HCT116 (cell line): ENCODE measurements around the gene MTERF4. TPM values are rescaled to one million over a fixed set of nuclear protein-coding genes. Genes with fewer than 3 reads are reported as not detected.

Experiments
- ATAC-seq: fragments of 200-7000 bp; cut with Tn5 transposase; 2 replicates; pipeline ENCODE4 v1.9.1; 2020; ENCODE audit warnings: mild to moderate bottlenecking, moderate library complexity
- BruUV-seq: library from RNA; stranded (reverse); fragments of 400-500 nt; replicated peaks from 2 replicates; lab custom pipeline; 2021; lab: Mats Ljungman, UMichigan
- CTCF ChIA-PET: fragments of 300-600 bp; sonication (Branson Sonifier 250); formaldehyde crosslinking; loops from one replicate; lab custom pipeline; 2021; ENCODE audit warnings: antibody characterized with exemption; lab: Charles Lee
- POLR2A ChIA-PET: fragments of 300-600, 350-600 bp; sonication (Branson Sonifier 250); formaldehyde crosslinking; loops from one replicate; lab custom pipeline; 2021; ENCODE audit warnings: antibody characterized with exemption; lab: Charles Lee
- RAD21 ChIA-PET, 2 experiments: fragments of 300-600 bp; sonication (Branson Sonifier 250); formaldehyde crosslinking; loops; one replicate each; lab custom pipeline; 2023; ENCODE audit warnings: low total read pairs in 2 of 2; ENCODE audit not compliant: uncharacterized antibody in 2 of 2, unreplicated experiment in 2 of 2, low non-redundant PET in 1 of 2; lab: Charles Lee
- DNase-seq: peaks from one replicate; pipeline ENCODE4 v3.0.0-alpha.2; 2010; ENCODE audit warnings: low read depth, low spot score
- H2AFZ ChIP-seq: fragments of 200-600 bp; shearing (Covaris generic), sonication (generic); 2 replicates; pipeline ENCODE4 v1.6.1; 2017; ENCODE audit warnings: low read depth, mixed run types, mixed read lengths, antibody characterized with exemption, low read length; ENCODE audit not compliant: poor library complexity, severe bottlenecking
- H3K27ac ChIP-seq: 2 replicates; pipeline ENCODE4 v1.5.1; 2012; ENCODE audit warnings: low read depth, low read length
- H3K27me3 ChIP-seq: fragments of 200-600 bp; sonication (generic); 2 replicates; pipeline ENCODE4 v1.6.1; 2016; ENCODE audit warnings: mixed run types, low read length, mixed read lengths; ENCODE audit not compliant: insufficient read depth
- H3K36me3 ChIP-seq, 2 experiments: fragments of 200-500 bp in 1 of 2; fragments of 200-600 bp in 1 of 2; sonication (Bioruptor generic) in 1 of 2; sonication (generic) in 1 of 2; 2 replicates each; pipeline versions ENCODE4 v1.5.1 to v1.6.1; 2014 to 2016; ENCODE audit warnings: low read length in 2 of 2, inconsistent platforms in 1 of 2, mixed read lengths in 1 of 2, mixed run types in 1 of 2; ENCODE audit not compliant: insufficient read depth in 2 of 2, control insufficient read depth in 1 of 2
- H3K4me1 ChIP-seq, 2 experiments: fragments of 200-600 bp in 1 of 2; sonication (generic) in 1 of 2; 2 replicates each; pipeline versions ENCODE4 v1.5.1 to v1.6.1; 2012 to 2017; ENCODE audit warnings: low read length in 2 of 2, inconsistent platforms in 1 of 2, mild to moderate bottlenecking in 1 of 2, mixed read lengths in 1 of 2, mixed run types in 1 of 2, moderate library complexity in 1 of 2; ENCODE audit not compliant: insufficient read depth in 2 of 2, control insufficient read depth in 1 of 2
- H3K4me2 ChIP-seq: fragments of 200-600 bp; sonication (generic); 2 replicates; pipeline ENCODE4 v1.6.1; 2017; ENCODE audit warnings: mixed run types, low read length, mixed read lengths
- H3K4me3 ChIP-seq, 2 experiments: fragments of 200-600 bp in 1 of 2; sonication (generic) in 1 of 2; replicated peaks in 1 of 2; 2 replicates each; pipeline ENCODE4 v1.5.1; 2011 to 2016; ENCODE audit warnings: low read length in 2 of 2, control low read depth in 1 of 2, low read depth in 1 of 2, mild to moderate bottlenecking in 1 of 2, mixed read lengths in 1 of 2, mixed run types in 1 of 2
- H3K79me2 ChIP-seq: fragments of 200-600 bp; sonication (generic); 2 replicates; pipeline ENCODE4 v1.6.1; 2017; ENCODE audit warnings: mild to moderate bottlenecking, mixed run types, low read length, moderate library complexity, mixed read lengths; ENCODE audit not compliant: insufficient read depth
- H3K9ac ChIP-seq: fragments of 200-600 bp; sonication (generic); 2 replicates; pipeline ENCODE4 v1.6.1; 2016; ENCODE audit warnings: low read length, mixed read lengths
- H3K9me2 ChIP-seq: fragments of 200-600 bp; sonication (generic), shearing (Covaris generic); 2 replicates; pipeline ENCODE4 v1.6.1; 2017; ENCODE audit warnings: mixed run types, mild to moderate bottlenecking, moderate library complexity; ENCODE audit not compliant: insufficient read depth
- H3K9me3 ChIP-seq, 2 experiments: fragments of 200-500 bp in 1 of 2; fragments of 200-600 bp in 1 of 2; sonication (Bioruptor generic) in 1 of 2; sonication (generic) in 1 of 2; 2 replicates each; pipeline ENCODE4 v1.6.1; 2014 to 2017; ENCODE audit warnings: low read length in 2 of 2, mixed read lengths in 2 of 2, inconsistent platforms in 1 of 2, low read depth in 1 of 2, mild to moderate bottlenecking in 1 of 2, mixed run types in 1 of 2, moderate library complexity in 1 of 2; ENCODE audit not compliant: control insufficient read depth in 1 of 2, insufficient read depth in 1 of 2
- H4K20me1 ChIP-seq: fragments of 200-600 bp; sonication (generic), shearing (Covaris generic); 2 replicates; pipeline ENCODE4 v1.6.1; 2017; ENCODE audit warnings: mixed run types, mild to moderate bottlenecking, moderate library complexity; ENCODE audit not compliant: insufficient read depth
- CBX3 ChIP-seq: IDR thresholded peaks from 2 replicates; pipeline ENCODE4 v1.6.1; 2012; ENCODE audit warnings: low read depth
- CEBPB ChIP-seq: IDR thresholded peaks from 2 replicates; pipeline ENCODE4 v1.6.1; 2012; ENCODE audit warnings: low read depth
- CTCF ChIP-seq, 3 experiments: fragments of 200-600 bp in 1 of 3; sonication (generic) in 1 of 3; IDR thresholded peaks in 2 of 3; conservative IDR thresholded peaks in 1 of 3; 2 replicates each; pipeline ENCODE4 v1.5.1; 2012 to 2017; ENCODE audit warnings: low read depth in 2 of 3, low read length in 2 of 3, antibody characterized with exemption in 1 of 3, borderline replicate concordance in 1 of 3, control low read depth in 1 of 3, mild to moderate bottlenecking in 1 of 3, mixed read lengths in 1 of 3, mixed run types in 1 of 3, moderate library complexity in 1 of 3; ENCODE audit not compliant: insufficient read depth in 1 of 3
- EGR1 ChIP-seq: IDR thresholded peaks from 2 replicates; pipeline ENCODE4 v1.6.1; 2012; ENCODE audit warnings: low read depth
- ELF1 ChIP-seq: IDR thresholded peaks from 2 replicates; pipeline ENCODE4 v1.6.1; 2012; ENCODE audit warnings: low read depth, borderline replicate concordance
- EZH2 ChIP-seq: fragments of 200-600 bp; sonication (generic); IDR thresholded peaks from 2 replicates; pipeline ENCODE4 v1.6.1; 2017; ENCODE audit warnings: antibody characterized with exemption, mixed run types
- FOSL1 ChIP-seq: IDR thresholded peaks from 2 replicates; pipeline ENCODE4 v1.6.1; 2012; ENCODE audit warnings: low read depth
- JUND ChIP-seq: IDR thresholded peaks from 2 replicates; pipeline ENCODE4 v1.6.1; 2012
- POLR2A ChIP-seq: IDR thresholded peaks from 2 replicates; pipeline ENCODE4 v1.7.0; 2011; ENCODE audit warnings: borderline replicate concordance; ENCODE audit not compliant: insufficient read depth, insufficient read length; ENCODE audit errors: extremely low read depth
- POLR2AphosphoS5 ChIP-seq: IDR thresholded peaks from 2 replicates; pipeline ENCODE4 v1.6.1; 2011; ENCODE audit warnings: mild to moderate bottlenecking, low read depth, low read length, moderate library complexity
- RAD21 ChIP-seq: IDR thresholded peaks from 2 replicates; pipeline ENCODE4 v1.6.1; 2012; ENCODE audit warnings: low read depth, mild to moderate bottlenecking
- SP1 ChIP-seq: IDR thresholded peaks from 2 replicates; pipeline ENCODE4 v1.6.1; 2012; ENCODE audit warnings: low read depth
- SRF ChIP-seq: IDR thresholded peaks from 2 replicates; pipeline ENCODE4 v1.6.1; 2012; ENCODE audit warnings: low read depth
- TCF7L2 ChIP-seq: IDR thresholded peaks from 2 replicates; pipeline ENCODE4 v1.7.0; 2011; ENCODE audit warnings: borderline replicate concordance, inconsistent platforms; ENCODE audit not compliant: insufficient read depth, insufficient read length; ENCODE audit errors: extremely low read depth
- YY1 ChIP-seq: IDR thresholded peaks from 2 replicates; pipeline ENCODE4 v1.6.1; 2011; ENCODE audit warnings: low read length, low read depth, moderate library complexity, mild to moderate bottlenecking; ENCODE audit not compliant: insufficient replicate concordance; ENCODE audit errors: extremely low read depth
- intact Hi-C: fragments of 100-400 bp; cut with micrococcal nuclease; formaldehyde crosslinking; loops from 2 replicates; pipeline ENCODE4 v1.10.0; 2022
- total RNA-seq: library from RNA; stranded (reverse); gene quantifications from one replicate; pipeline ENCODE4 v1.2.1, GENCODE V29; 2021; ENCODE audit not compliant: unreplicated experiment
- TF ChIP-seq, protein P1 (sequence below): IDR thresholded peaks from 2 replicates; pipeline ENCODE4 v1.6.1; 2012; ENCODE audit warnings: low read depth
- TF ChIP-seq, protein P2 (sequence below): IDR thresholded peaks from 2 replicates; pipeline ENCODE4 v1.6.1; 2012
- TF ChIP-seq, protein P3 (sequence below): IDR thresholded peaks from 2 replicates; pipeline ENCODE4 v1.6.1; 2012

The MTERF4 gene
- total RNA-seq, 1 experiment from 2014 or later, result 25.5 TPM

DNA sequence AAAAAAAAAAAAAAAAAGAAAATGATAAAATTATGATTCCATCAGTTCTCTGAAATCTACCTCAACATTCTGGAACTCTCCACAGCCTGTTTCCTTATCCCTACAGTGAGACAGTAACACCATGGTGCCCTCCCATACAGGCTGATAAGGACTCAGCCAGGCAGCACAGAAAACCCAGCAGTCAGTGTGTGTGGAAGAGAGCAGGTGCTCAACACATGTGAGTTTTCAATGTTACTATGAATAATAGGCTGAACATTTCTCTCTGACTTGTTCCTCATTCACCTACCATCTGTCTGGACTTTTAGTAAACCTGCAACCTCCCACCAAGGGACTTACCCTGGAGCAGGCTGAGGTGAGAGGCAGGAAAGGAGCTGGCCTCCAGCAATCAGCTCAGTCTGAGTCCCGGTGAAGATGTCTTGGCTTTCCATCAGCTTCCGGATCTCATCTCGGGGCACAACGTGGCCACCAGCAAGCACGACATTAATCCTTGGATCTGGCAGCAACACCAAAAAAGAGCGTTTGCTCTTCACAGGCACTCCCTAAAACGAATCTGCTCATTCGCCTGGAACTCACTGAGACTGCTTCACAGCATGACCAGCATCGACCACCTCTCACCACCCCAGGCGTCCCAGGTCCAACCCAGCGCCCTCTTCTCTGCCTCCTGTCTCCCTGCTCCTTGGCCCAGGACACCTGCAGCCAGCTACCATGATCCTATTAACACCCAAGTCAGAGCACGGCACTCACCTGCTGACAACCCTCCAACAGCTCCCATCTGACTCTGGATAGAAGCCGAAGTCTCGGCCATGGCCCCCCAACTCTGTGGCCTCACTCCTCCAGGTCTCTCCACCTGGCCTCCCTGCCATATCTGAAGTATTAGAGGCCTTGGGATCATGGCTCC, 30.7 kb upstream of the MTERF4 start (continued):
- no peak for TF ChIP-seq POLR2AphosphoS5
- TF ChIP-seq, protein P1, sequence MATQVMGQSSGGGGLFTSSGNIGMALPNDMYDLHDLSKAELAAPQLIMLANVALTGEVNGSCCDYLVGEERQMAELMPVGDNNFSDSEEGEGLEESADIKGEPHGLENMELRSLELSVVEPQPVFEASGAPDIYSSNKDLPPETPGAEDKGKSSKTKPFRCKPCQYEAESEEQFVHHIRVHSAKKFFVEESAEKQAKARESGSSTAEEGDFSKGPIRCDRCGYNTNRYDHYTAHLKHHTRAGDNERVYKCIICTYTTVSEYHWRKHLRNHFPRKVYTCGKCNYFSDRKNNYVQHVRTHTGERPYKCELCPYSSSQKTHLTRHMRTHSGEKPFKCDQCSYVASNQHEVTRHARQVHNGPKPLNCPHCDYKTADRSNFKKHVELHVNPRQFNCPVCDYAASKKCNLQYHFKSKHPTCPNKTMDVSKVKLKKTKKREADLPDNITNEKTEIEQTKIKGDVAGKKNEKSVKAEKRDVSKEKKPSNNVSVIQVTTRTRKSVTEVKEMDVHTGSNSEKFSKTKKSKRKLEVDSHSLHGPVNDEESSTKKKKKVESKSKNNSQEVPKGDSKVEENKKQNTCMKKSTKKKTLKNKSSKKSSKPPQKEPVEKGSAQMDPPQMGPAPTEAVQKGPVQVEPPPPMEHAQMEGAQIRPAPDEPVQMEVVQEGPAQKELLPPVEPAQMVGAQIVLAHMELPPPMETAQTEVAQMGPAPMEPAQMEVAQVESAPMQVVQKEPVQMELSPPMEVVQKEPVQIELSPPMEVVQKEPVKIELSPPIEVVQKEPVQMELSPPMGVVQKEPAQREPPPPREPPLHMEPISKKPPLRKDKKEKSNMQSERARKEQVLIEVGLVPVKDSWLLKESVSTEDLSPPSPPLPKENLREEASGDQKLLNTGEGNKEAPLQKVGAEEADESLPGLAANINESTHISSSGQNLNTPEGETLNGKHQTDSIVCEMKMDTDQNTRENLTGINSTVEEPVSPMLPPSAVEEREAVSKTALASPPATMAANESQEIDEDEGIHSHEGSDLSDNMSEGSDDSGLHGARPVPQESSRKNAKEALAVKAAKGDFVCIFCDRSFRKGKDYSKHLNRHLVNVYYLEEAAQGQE, result no peak
- TF ChIP-seq SP1, result no peak
- no peak for TF ChIP-seq CBX3
- TF ChIP-seq, all 23 proteins: peak for 0

DNA sequence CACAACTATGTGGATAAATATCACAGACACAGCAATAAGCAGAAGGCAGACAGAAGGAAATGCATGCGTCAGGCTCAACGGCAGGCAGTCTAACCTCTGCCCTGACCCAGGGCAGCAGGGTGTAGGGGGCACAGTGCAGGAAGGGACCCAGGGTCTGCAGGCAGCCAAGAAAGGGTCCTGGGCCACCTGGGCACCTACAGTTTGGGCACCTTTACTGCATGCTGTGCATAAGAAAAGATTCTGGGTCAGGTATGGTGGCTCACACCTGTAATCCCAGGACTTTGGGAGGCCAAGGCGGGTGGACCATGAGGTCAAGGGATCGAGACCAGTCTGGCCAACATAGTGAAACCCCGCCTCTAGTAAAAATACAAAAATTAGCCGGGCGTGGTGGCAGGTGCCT, 29.4 kb upstream of the MTERF4 start:
- Histone ChIP-seq H3K9me3 (no peaks in the 10 kb centered on the region), H3K9ac (no peak overlapping the region), H4K20me1 (no peaks in the 10 kb centered on the region), H3K4me1 (no peaks in the 10 kb centered on the region), H3K9me2 (no peaks in the 10 kb centered on the region), H3K27ac (no peak overlapping the region), H3K79me2 (no peaks in the 10 kb centered on the region), H3K4me2 (no peak overlapping the region), H3K27me3 (no peaks in the 10 kb centered on the region), H3K36me3 (peaks cover 2 to 3% of the 10 kb centered on the region in 2 experiments; a peak in 3 of 4 replicates), H3K4me3 (no peak overlapping the region), H2AFZ (no peak overlapping the region)
- intact Hi-C loops, result no loop called here
- TF ChIP-seq EZH2 (no peak), CEBPB (no peak), ELF1 (no peak), SRF (no peak), YY1 (no peak), POLR2AphosphoS5 (no peak), EGR1 (no peak), RAD21 (no peak), FOSL1 (no peak), POLR2A (no peak), TCF7L2 (no peak), SP1 (no peak), JUND (no peak), CTCF (IDR thresholded peaks at IDR 0.05 in 2 of 3, conservative IDR thresholded peaks at IDR 0.05 in 1 of 3; ENCODE audit: borderline replicate concordance in 1 of 3, insufficient read depth in 1 of 3, low read depth in 2 of 3, low read length in 2 of 3) (no peak)
- TF ChIP-seq, protein P2, sequence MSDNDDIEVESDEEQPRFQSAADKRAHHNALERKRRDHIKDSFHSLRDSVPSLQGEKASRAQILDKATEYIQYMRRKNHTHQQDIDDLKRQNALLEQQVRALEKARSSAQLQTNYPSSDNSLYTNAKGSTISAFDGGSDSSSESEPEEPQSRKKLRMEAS, result no peak
- TF ChIP-seq, protein P3, sequence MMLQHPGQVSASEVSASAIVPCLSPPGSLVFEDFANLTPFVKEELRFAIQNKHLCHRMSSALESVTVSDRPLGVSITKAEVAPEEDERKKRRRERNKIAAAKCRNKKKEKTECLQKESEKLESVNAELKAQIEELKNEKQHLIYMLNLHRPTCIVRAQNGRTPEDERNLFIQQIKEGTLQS, result no peak
- BruUV-seq, result no TSS peak
- POLR2A ChIA-PET, result no interaction called here
- DNase-seq (no peak), ATAC-seq (no peak)
- CTCF ChIA-PET, result no interaction called here
- RAD21 ChIA-PET, result no interaction called here
